ENCODE measurements around the gene GPR107. TPM values are rescaled to one million over a fixed set of nuclear protein-coding genes. Genes with fewer than 3 reads are reported as not detected.

Gene GPR107
- polyA plus RNA-seq, 2 of the 4 experiments (the other 2 are of a cell fraction), result 28.1 to 45.1 TPM

GRCh38 chr9:130106860-130107233 lies 53.1 kb downstream of the GPR107 start:
- ATAC-seq, result peak; percentile 55 to 66
- 88% methylated on average over 2 of the region's 2 CpGs for WGBS (ENCODE audit: missing lambda C conversion rate)

GRCh38 chr9:130107234-130107861 lies 53.6 kb downstream of the GPR107 start:
- no peak overlapping the region for H3K4me3 ChIP-seq
- ATAC-seq (peak; percentile 87 to 94), FAIRE-seq (peak; percentile 28), DNase-seq (ENCODE audit: low read depth in 1 of 2, low spot score in 1 of 2) (peak; percentile 59 to 72)
- H3K27ac ChIP-seq, result no peak overlapping the region
- no peaks in the 10 kb centered on the region for H3K4me1 ChIP-seq
- no peak overlapping the region for H3K4me2 ChIP-seq
- CTCF ChIA-PET, result interaction anchor here (0.6 to 10.5 kb wide), 72 partner anchors 8 to 576 kb away, joined by 3 to 191 read pairs (median 4); partner anchors contain the start of gene HMCN2
- 29% methylated on average over 10 of the region's 10 CpGs for WGBS (ENCODE audit: missing lambda C conversion rate)
- TF ChIP-seq RFX5 (IDR thresholded peaks at IDR 0.05), result no peak
- no peak for TF ChIP-seq RARB (CRISPR knock-in tag; IDR thresholded peaks at IDR 0.05)
- TF ChIP-seq, protein P1, sequence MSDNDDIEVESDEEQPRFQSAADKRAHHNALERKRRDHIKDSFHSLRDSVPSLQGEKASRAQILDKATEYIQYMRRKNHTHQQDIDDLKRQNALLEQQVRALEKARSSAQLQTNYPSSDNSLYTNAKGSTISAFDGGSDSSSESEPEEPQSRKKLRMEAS (IDR thresholded peaks at IDR 0.05), result no peak
- TF ChIP-seq, protein P2, sequence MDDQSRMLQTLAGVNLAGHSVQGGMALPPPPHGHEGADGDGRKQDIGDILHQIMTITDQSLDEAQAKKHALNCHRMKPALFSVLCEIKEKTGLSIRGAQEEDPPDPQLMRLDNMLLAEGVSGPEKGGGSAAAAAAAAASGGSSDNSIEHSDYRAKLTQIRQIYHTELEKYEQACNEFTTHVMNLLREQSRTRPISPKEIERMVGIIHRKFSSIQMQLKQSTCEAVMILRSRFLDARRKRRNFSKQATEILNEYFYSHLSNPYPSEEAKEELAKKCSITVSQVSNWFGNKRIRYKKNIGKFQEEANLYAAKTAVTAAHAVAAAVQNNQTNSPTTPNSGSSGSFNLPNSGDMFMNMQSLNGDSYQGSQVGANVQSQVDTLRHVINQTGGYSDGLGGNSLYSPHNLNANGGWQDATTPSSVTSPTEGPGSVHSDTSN (IDR thresholded peaks at IDR 0.05), result no peak
- TF ChIP-seq TP53 (CRISPR knock-in tag; IDR thresholded peaks at IDR 0.05), result no peak
- TF ChIP-seq KDM5A (IDR thresholded peaks at IDR 0.05), result no peak
- no peak for TF ChIP-seq FOXS1 (CRISPR knock-in tag; IDR thresholded peaks at IDR 0.05)
- TF ChIP-seq ZC3H11A (IDR thresholded peaks at IDR 0.05), result no peak
- no peak for TF ChIP-seq CBX8 (IDR thresholded peaks at IDR 0.05)
- peak; percentile 88 to 92 for TF ChIP-seq RAD21 (conservative IDR thresholded peaks at IDR 0.05 in 1 of 2, IDR thresholded peaks at IDR 0.05 in 1 of 2)
- no peak for TF ChIP-seq SREBF2 (IDR thresholded peaks at IDR 0.05)
- TF ChIP-seq SMC3 (IDR thresholded peaks at IDR 0.05), result peak; percentile 88
- no peak for TF ChIP-seq POLR2A (IDR thresholded peaks at IDR 0.05; ENCODE audit: low read length)
- no peak for TF ChIP-seq GATA3 (IDR thresholded peaks at IDR 0.05; ENCODE audit: borderline replicate concordance)
- TF ChIP-seq CHD2 (IDR thresholded peaks at IDR 0.05; ENCODE audit: low read length, partially characterized antibody), result no peak
- no peak for TF ChIP-seq ZFP36 (IDR thresholded peaks at IDR 0.05; ENCODE audit: borderline replicate concordance, partially characterized antibody)
- no peak for TF ChIP-seq REST (IDR thresholded peaks at IDR 0.05)
- TF ChIP-seq NFE2L2 (conservative IDR thresholded peaks at IDR 0.05; ENCODE audit: low read length), result no peak
- no peak for TF ChIP-seq JUNB (IDR thresholded peaks at IDR 0.05)
- peak; percentile 88 for TF ChIP-seq CTCF (IDR thresholded peaks at IDR 0.05)
- no peak for TF ChIP-seq CEBPB (IDR thresholded peaks at IDR 0.05)
- TF ChIP-seq JUN (IDR thresholded peaks at IDR 0.05), result no peak
- no peak for TF ChIP-seq PHF8 (IDR thresholded peaks at IDR 0.05; ENCODE audit: borderline replicate concordance, low read depth)
- TF ChIP-seq FOSL2 (IDR thresholded peaks at IDR 0.05), result no peak
- TF ChIP-seq FOSL2 (CRISPR knock-in tag; IDR thresholded peaks at IDR 0.05), result no peak
- no peak for TF ChIP-seq USF2 (IDR thresholded peaks at IDR 0.05)
- TF ChIP-seq CBX2 (IDR thresholded peaks at IDR 0.05; ENCODE audit: borderline replicate concordance, low read depth), result no peak
- POLR2A ChIA-PET, result no interaction called here
- H3K9me3 ChIP-seq, result no peaks in the 10 kb centered on the region

More at GRCh38 chr9:130106860-130107233, 53.1 kb downstream of the GPR107 start:
- no peak overlapping the region for H3K4me3 ChIP-seq
- H3K9me3 ChIP-seq, result no peaks in the 10 kb centered on the region
- DNase-seq (ENCODE audit: low read depth in 1 of 2, low spot score in 1 of 2) (no peak), FAIRE-seq (no peak)
- no peak overlapping the region for H3K4me2 ChIP-seq
- POLR2A ChIA-PET, result no interaction called here
- H3K4me1 ChIP-seq, result no peaks in the 10 kb centered on the region
- no peak for TF ChIP-seq RFX5 (IDR thresholded peaks at IDR 0.05)
- TF ChIP-seq MYC (IDR thresholded peaks at IDR 0.05; ENCODE audit: borderline replicate concordance, low read length), result no peak
- TF ChIP-seq ATOH8 (CRISPR knock-in tag; IDR thresholded peaks at IDR 0.05; ENCODE audit: low read depth), result no peak
- TF ChIP-seq RNF2 (IDR thresholded peaks at IDR 0.05; ENCODE audit: borderline replicate concordance, low read depth), result no peak
- TF ChIP-seq EP300 (IDR thresholded peaks at IDR 0.05), result no peak
- TF ChIP-seq HDAC2 (IDR thresholded peaks at IDR 0.05), result no peak
- no peak for TF ChIP-seq POLR2A (IDR thresholded peaks at IDR 0.05; ENCODE audit: low read length)
- no peak for TF ChIP-seq MAFK (IDR thresholded peaks at IDR 0.05; ENCODE audit: partially characterized antibody)
- TF ChIP-seq PHF8 (IDR thresholded peaks at IDR 0.05; ENCODE audit: borderline replicate concordance, low read depth), result no peak
- no peak for TF ChIP-seq JUN (IDR thresholded peaks at IDR 0.05)
- CTCF ChIA-PET, result interaction anchor here (0.5 to 10.5 kb wide), 75 partner anchors 11 to 576 kb away, joined by 3 to 191 read pairs (median 4); partner anchors contain the start of gene HMCN2
- no peak overlapping the region for H3K27ac ChIP-seq

All from A549 (cell line).